Endothelial cell of umbilical vein (primary cell): ENCODE results near the gene ATRNL1. TPM values are rescaled to one million over a fixed set of nuclear protein-coding genes. Genes with fewer than 3 reads are reported as not detected.

ENCODE experiments used
- BruUV-seq: library from RNA; stranded (reverse); fragments of 400-500 nt; replicated peaks from 2 replicates; lab custom pipeline; 2021; lab: Mats Ljungman, UMichigan
- CTCF ChIA-PET: fragments of 300-600, 350-600 bp; sonication (Branson Sonifier 250); formaldehyde crosslinking; loops from one replicate; lab custom pipeline; 2021; ENCODE audit warnings: antibody characterized with exemption, inconsistent platforms; lab: Charles Lee
- POLR2A ChIA-PET: fragments of 300-600, 350-600 bp; sonication (Branson Sonifier 250); formaldehyde crosslinking; loops from one replicate; lab custom pipeline; 2021; ENCODE audit warnings: antibody characterized with exemption, inconsistent platforms; lab: Charles Lee
- DNase-seq: peaks from one replicate; pipeline ENCODE4 v3.0.0-alpha.2; 2011; ENCODE audit warnings: low read depth, low spot score
- FAIRE-seq: peaks from 2 replicates; lab custom pipeline; 2011; peaks lifted over from hg19 to GRCh38; lab: Jason Lieb, UNC
- H2AFZ ChIP-seq: 2 replicates; pipeline ENCODE4 v1.6.0; 2012; ENCODE audit warnings: low read depth, low read length, control low read depth, inconsistent platforms
- H3K27ac ChIP-seq: 2 replicates; pipeline ENCODE4 v1.5.1; 2011; ENCODE audit warnings: low read depth, mild to moderate bottlenecking, control low read depth, low read length, moderate library complexity; ENCODE audit not compliant: insufficient read depth
- H3K27me3 ChIP-seq, 2 experiments: 2 replicates each; pipeline versions ENCODE4 v1.6.0 to v1.6.1; 2011; ENCODE audit warnings: low read length in 2 of 2, mixed read lengths in 1 of 2; ENCODE audit not compliant: control insufficient read depth in 2 of 2, insufficient read depth in 2 of 2
- H3K36me3 ChIP-seq, 2 experiments: 2 replicates in 1 of 2; 3 replicates in 1 of 2; pipeline ENCODE4 v1.5.1; 2011; ENCODE audit warnings: low read length in 2 of 2, mild to moderate bottlenecking in 1 of 2, moderate library complexity in 1 of 2; ENCODE audit not compliant: control insufficient read depth in 2 of 2, insufficient read depth in 2 of 2; ENCODE audit errors: extremely low read depth in 1 of 2
- H3K4me1 ChIP-seq: 3 replicates; pipeline ENCODE4 v1.5.1; 2011; ENCODE audit warnings: mild to moderate bottlenecking, low read length; ENCODE audit not compliant: control insufficient read depth, insufficient read depth; ENCODE audit errors: extremely low read depth
- H3K4me2 ChIP-seq: 2 replicates; pipeline ENCODE4 v1.6.1; 2011; ENCODE audit warnings: low read length, control low read depth, mixed read lengths; ENCODE audit not compliant: insufficient read depth
- H3K4me3 ChIP-seq, 3 experiments: fragments of 200-600 bp in 1 of 3; sonication (generic), shearing (Covaris generic) in 1 of 3; replicated peaks in 1 of 3; 2 replicates each; pipeline ENCODE4 v1.5.1; 2011 to 2016; ENCODE audit warnings: control low read depth in 3 of 3, low read length in 3 of 3, mild to moderate bottlenecking in 2 of 3, inconsistent platforms in 1 of 3, low read depth in 1 of 3, moderate library complexity in 1 of 3; ENCODE audit not compliant: insufficient read depth in 1 of 3
- H3K79me2 ChIP-seq: 2 replicates; pipeline ENCODE4 v1.6.0; 2012; ENCODE audit warnings: low read length, inconsistent platforms; ENCODE audit not compliant: control insufficient read depth, insufficient read depth
- H3K9ac ChIP-seq: replicated peaks from 2 replicates; pipeline ENCODE3; 2011; ENCODE audit warnings: low read length, control low read depth; ENCODE audit not compliant: insufficient read depth; ENCODE audit errors: extremely low read depth
- H3K9me1 ChIP-seq: replicated peaks from 3 replicates; pipeline ENCODE4 v1.6.0; 2011; ENCODE audit warnings: mild to moderate bottlenecking, low read length; ENCODE audit not compliant: control insufficient read depth, insufficient read depth; ENCODE audit errors: extremely low read depth
- H3K9me3 ChIP-seq: replicated peaks from 2 replicates; pipeline ENCODE4 v1.5.1; 2012; ENCODE audit warnings: low read length, inconsistent platforms; ENCODE audit not compliant: control insufficient read depth, insufficient read depth
- H4K20me1 ChIP-seq: replicated peaks from 2 replicates; pipeline ENCODE3; 2011; ENCODE audit warnings: mild to moderate bottlenecking, low read length; ENCODE audit not compliant: control insufficient read depth, insufficient read depth; ENCODE audit errors: extremely low read depth
- FOS ChIP-seq: IDR thresholded peaks from 2 replicates; pipeline ENCODE4 v1.6.1; 2011; ENCODE audit warnings: mild to moderate bottlenecking, low read length, moderate library complexity, borderline replicate concordance; ENCODE audit not compliant: insufficient read depth
- GATA2 ChIP-seq: IDR thresholded peaks from 2 replicates; pipeline ENCODE4 v1.7.0; 2011; ENCODE audit warnings: low read depth, mild to moderate bottlenecking, moderate library complexity, mixed read lengths, low read length; ENCODE audit not compliant: insufficient read length, insufficient read depth
- JUN ChIP-seq: IDR thresholded peaks from 2 replicates; pipeline ENCODE4 v1.6.1; 2011; ENCODE audit warnings: borderline replicate concordance, low read depth; ENCODE audit not compliant: insufficient read length, insufficient read depth
- POLR2AphosphoS5 ChIP-seq: IDR thresholded peaks from 2 replicates; pipeline ENCODE4 v1.6.1; 2012; ENCODE audit warnings: low read depth, mild to moderate bottlenecking, control low read depth, low read length, moderate library complexity; ENCODE audit not compliant: insufficient read depth
- dilution Hi-C: fragments of 300-500 bp; cut with MboI; formaldehyde crosslinking; loops from one replicate; pipeline ENCODE4 v1.15.0; 2019; ENCODE audit warnings: low sequenced_read_pairs; ENCODE audit not compliant: extremely low pct_ligation_motif_present
- intact Hi-C: fragments of 100-400 bp; cut with micrococcal nuclease; formaldehyde crosslinking; loops from one replicate; pipeline ENCODE4 v1.10.0; 2022
- polyA plus RNA-seq, 4 experiments: library from polyadenylated mRNA; depleted of rRNA in 3 of 4; stranded (reverse) in 3 of 4; unstranded in 1 of 4; fragments of >200 nt; gene quantifications; 2 replicates each; pipeline versions ENCODE4 v1.2.1 to v1.2.3, GENCODE V29; 2011 to 2012; ENCODE audit warnings: missing spikeins in 1 of 4
- total RNA-seq: library from RNA; stranded (reverse); gene quantifications from 2 replicates; pipeline ENCODE4 v1.2.3, GENCODE V29; 2021
- TF ChIP-seq, protein P1 (sequence below), 2 donors: IDR thresholded peaks; 1 replicate in 1 of 2; 2 replicates in 1 of 2; pipeline ENCODE4 v1.5.1; 2011; ENCODE audit warnings: low read length in 2 of 2, mild to moderate bottlenecking in 2 of 2, moderate library complexity in 2 of 2, control low read depth in 1 of 2, inconsistent platforms in 1 of 2, low read depth in 1 of 2; ENCODE audit not compliant: insufficient read depth in 1 of 2; ENCODE audit errors: extremely low read depth in 1 of 2
- TF ChIP-seq, protein P2 (sequence below): IDR thresholded peaks from 2 replicates; pipeline ENCODE4 v1.6.1; 2011; ENCODE audit not compliant: insufficient read depth, insufficient read length

Gene ATRNL1
- total and polyA plus RNA-seq, 2 donors (not counting 3 experiments of a cell fraction or from before 2014, with no cell fraction given), result not detected

DNA sequence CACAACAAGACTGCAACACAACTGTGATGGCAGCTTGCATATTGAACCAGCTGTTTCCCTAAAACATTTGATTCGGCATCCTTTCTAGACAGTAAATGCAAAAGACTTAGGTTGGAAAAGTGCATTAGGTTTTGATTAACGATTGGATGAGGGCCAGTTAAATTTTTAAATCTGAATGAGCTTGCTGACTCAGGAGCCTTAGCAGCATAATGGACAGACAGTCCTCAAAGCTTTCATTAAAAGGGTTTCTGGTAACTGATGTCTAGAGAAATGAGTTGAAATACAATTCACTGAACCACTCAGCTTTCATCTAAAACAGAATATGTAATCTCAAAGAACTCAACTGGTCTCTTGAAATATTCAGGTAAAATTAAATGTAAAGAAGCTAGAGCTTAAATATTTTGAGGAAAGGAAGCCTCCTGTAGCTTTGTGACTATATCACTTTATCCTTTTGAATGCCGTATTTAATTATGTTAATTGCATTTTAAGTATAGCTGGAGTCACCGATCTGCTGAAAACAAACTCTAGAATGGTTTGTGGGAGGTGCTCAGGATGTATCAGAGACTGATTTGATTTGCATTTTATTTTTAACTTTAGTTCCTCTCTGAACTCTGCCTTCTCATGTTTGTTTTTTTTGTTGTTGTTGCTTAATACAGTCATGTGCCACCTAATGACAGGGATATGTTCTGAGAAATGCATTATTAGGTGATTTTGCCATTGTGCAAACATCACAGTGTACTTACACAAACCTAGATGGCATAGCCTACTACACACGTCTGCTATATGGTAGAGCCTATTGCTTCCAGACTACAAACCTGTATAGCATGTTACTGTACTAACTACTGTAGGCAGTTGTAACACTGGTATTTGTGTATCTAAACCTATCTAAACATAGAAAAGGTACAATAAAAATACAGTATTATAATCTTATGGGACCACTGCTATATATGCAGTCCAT lies 29.2 kb upstream of the ATRNL1 start:
- no peaks in the 10 kb centered on the region for H3K9me3 ChIP-seq
- H3K27ac ChIP-seq, result no peak overlapping the region
- no peak overlapping the region for H3K9ac ChIP-seq
- TF ChIP-seq, protein P1, sequence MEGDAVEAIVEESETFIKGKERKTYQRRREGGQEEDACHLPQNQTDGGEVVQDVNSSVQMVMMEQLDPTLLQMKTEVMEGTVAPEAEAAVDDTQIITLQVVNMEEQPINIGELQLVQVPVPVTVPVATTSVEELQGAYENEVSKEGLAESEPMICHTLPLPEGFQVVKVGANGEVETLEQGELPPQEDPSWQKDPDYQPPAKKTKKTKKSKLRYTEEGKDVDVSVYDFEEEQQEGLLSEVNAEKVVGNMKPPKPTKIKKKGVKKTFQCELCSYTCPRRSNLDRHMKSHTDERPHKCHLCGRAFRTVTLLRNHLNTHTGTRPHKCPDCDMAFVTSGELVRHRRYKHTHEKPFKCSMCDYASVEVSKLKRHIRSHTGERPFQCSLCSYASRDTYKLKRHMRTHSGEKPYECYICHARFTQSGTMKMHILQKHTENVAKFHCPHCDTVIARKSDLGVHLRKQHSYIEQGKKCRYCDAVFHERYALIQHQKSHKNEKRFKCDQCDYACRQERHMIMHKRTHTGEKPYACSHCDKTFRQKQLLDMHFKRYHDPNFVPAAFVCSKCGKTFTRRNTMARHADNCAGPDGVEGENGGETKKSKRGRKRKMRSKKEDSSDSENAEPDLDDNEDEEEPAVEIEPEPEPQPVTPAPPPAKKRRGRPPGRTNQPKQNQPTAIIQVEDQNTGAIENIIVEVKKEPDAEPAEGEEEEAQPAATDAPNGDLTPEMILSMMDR (IDR thresholded peaks at IDR 0.05; ENCODE audit: extremely low read depth in 1 of 2, insufficient read depth in 1 of 2, low read depth in 1 of 2, low read length in 2 of 2), result no peak
- TF ChIP-seq GATA2 (no peak), JUN (no peak), FOS (no peak), POLR2AphosphoS5 (no peak)
- TF ChIP-seq, protein P2, sequence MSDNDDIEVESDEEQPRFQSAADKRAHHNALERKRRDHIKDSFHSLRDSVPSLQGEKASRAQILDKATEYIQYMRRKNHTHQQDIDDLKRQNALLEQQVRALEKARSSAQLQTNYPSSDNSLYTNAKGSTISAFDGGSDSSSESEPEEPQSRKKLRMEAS, result no peak
- DNase-seq (no peak), FAIRE-seq (no peak)
- ChIA-PET POLR2A (no interaction called here), CTCF (interaction anchor here (1.7 kb wide), 1 partner anchor 187 kb away, joined by 4 read pairs; no protein-coding TSS in a partner anchor)
- no peak overlapping the region for H2AFZ ChIP-seq
- H3K4me2 ChIP-seq, result no peak overlapping the region
- no peaks in the 10 kb centered on the region for H3K36me3 ChIP-seq
- H3K4me3 ChIP-seq, result no peak overlapping the region
- intact Hi-C loops (no loop called here), dilution Hi-C loops (no loop called here)
- H3K9me1 ChIP-seq, result no peaks in the 10 kb centered on the region
- no peaks in the 10 kb centered on the region for H3K79me2 ChIP-seq
- BruUV-seq, result no TSS peak
- H4K20me1 ChIP-seq, result no peaks in the 10 kb centered on the region
- peaks cover 2 to 3% of the 10 kb centered on the region in 2 experiments for H3K27me3 ChIP-seq
- H3K4me1 ChIP-seq, result no peaks in the 10 kb centered on the region
